ENCODE results near the gene PNPLA2.

The PNPLA2 gene

DNA sequence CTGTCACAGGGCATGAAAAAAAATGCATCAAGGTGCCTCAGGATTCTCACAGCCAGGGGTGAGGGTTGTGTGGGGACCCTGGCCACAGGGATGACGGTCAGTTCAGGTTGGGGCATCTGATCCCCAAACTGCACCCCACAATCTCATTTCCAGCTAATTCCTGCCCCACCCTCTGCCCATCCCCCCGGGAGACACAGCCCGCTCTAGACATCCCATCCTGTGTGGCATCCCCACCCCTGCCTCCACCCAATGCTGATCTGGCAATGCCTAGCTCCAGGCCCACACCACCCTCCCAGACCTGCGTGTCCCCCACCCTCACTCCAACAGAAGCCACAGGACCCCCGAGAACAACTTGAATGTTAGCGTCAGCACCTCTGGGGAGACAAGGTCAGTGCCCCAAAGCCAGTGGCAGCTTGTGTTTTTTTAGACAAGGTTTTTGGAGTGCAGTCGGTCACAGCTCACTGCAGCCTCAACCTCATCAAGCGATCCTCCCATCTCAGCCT is 49.2 kb downstream of the PNPLA2 start:
- H3K9me3 ChIP-seq, result no peaks in the 10 kb centered on the region
- no peak for DNase-seq
- H3K4me3 ChIP-seq (ENCODE audit: low read depth, low read length), result no peak overlapping the region
- no peaks in the 10 kb centered on the region; the same call in 1 of the 2 replicates for H3K36me3 ChIP-seq
- H3K4me1 ChIP-seq, result no peaks in the 10 kb centered on the region
- no peaks in the 10 kb centered on the region for H3K27me3 ChIP-seq
- TF ChIP-seq, protein P1, sequence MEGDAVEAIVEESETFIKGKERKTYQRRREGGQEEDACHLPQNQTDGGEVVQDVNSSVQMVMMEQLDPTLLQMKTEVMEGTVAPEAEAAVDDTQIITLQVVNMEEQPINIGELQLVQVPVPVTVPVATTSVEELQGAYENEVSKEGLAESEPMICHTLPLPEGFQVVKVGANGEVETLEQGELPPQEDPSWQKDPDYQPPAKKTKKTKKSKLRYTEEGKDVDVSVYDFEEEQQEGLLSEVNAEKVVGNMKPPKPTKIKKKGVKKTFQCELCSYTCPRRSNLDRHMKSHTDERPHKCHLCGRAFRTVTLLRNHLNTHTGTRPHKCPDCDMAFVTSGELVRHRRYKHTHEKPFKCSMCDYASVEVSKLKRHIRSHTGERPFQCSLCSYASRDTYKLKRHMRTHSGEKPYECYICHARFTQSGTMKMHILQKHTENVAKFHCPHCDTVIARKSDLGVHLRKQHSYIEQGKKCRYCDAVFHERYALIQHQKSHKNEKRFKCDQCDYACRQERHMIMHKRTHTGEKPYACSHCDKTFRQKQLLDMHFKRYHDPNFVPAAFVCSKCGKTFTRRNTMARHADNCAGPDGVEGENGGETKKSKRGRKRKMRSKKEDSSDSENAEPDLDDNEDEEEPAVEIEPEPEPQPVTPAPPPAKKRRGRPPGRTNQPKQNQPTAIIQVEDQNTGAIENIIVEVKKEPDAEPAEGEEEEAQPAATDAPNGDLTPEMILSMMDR (IDR thresholded peaks at IDR 0.05; ENCODE audit: low read depth, low read length), result no peak

DNA sequence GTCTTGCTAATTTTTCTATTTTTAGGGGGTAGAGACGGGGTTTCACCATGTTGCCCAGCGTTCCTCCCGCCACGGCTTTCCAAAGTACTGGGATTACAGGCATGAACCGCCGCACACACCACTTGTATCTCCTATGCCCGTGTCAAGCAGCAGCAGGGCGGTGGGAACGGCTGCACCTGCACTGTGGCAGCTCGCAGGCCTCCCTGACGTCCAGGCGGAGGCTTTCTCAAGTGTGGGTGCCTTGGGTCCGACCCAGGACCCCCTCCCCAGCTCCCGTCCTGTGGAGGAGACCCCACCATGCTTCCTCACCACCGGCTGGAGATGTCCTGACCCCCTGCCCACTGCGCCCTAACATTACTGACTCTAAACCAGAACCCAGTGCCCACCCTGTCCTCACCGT is 49.7 kb downstream of the PNPLA2 start:
- TF ChIP-seq, protein P1 (IDR thresholded peaks at IDR 0.05; ENCODE audit: low read depth, low read length), result no peak
- no peak overlapping the region for H3K4me3 ChIP-seq (ENCODE audit: low read depth, low read length)
- no peaks in the 10 kb centered on the region for H3K4me1 ChIP-seq
- H3K27me3 ChIP-seq, result no peaks in the 10 kb centered on the region
- no peak for DNase-seq
- no peaks in the 10 kb centered on the region for H3K9me3 ChIP-seq
- H3K36me3 ChIP-seq, result no peaks in the 10 kb centered on the region; the same call in 1 of the 2 replicates

DNA sequence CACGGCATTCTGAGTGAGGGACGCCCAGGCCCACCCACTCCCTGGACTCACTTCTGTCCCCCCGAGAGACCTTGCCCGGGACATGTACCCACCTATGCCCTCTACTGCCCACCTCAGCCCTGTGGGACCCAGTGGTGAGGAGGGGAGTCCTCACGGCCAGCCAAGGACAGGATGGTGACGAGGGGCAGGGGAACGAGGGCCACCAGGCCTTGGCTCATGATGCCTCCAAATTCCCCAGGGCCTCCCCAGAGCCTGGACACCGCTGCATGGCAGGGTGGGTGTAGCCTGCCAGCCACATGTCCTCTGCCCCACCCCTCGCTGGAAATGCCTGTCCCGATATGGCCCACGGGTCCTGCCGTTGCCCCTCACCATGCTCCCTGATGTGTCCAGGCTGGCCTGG is 50.1 kb downstream of the PNPLA2 start:
- no peak for DNase-seq
- Histone ChIP-seq H3K4me3 (ENCODE audit: low read depth, low read length) (no peak overlapping the region), H3K4me1 (no peaks in the 10 kb centered on the region), H3K36me3 (no peaks in the 10 kb centered on the region; the same call in 1 of the 2 replicates), H3K27me3 (no peaks in the 10 kb centered on the region), H3K9me3 (no peaks in the 10 kb centered on the region)
- TF ChIP-seq, protein P1 (IDR thresholded peaks at IDR 0.05; ENCODE audit: low read depth, low read length), result no peak

DNA sequence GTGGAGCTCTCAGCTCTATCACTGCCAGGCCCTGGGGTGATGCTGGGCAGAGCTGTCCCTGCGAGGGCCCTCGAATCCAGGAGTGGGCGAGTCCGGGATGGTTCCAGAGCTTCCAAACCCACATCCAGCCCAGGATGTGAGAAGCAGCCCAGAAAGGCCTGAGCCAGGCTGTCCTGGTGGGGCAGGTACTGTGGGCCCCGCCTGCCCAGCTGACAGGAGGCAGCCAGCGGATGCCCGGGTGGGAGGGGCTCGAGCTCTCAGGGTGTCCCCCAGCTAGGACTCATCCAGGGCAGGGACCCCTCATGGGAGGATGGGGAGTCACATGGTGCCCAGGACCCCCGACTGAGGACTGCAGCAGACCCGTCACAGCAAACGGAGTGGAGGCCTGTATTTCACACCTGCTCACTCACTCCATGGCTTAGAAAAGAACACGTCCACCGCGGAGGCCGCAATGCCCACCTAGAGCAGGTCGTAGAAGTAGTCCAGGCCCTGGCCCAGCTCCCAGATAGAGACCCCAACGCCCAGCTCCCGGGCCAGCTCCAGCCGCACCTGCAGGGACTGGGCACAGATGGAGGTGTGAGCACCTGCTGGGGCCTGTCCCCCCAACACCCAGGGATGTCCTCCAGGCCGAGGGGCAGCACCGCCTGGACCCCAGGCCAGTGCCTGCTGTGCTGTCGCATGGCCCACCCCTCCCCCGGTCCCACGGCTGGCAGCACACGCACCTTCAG is 50.8 kb downstream of the PNPLA2 start:
- no peaks in the 10 kb centered on the region for H3K4me1 ChIP-seq
- H3K36me3 ChIP-seq, result no peaks in the 10 kb centered on the region; the same call in 1 of the 2 replicates
- DNase-seq, result no peak
- TF ChIP-seq, protein P1 (IDR thresholded peaks at IDR 0.05; ENCODE audit: low read depth, low read length), result no peak
- no peaks in the 10 kb centered on the region for H3K9me3 ChIP-seq
- no peaks in the 10 kb centered on the region for H3K27me3 ChIP-seq
- no peak overlapping the region for H3K4me3 ChIP-seq (ENCODE audit: low read depth, low read length)

DNA sequence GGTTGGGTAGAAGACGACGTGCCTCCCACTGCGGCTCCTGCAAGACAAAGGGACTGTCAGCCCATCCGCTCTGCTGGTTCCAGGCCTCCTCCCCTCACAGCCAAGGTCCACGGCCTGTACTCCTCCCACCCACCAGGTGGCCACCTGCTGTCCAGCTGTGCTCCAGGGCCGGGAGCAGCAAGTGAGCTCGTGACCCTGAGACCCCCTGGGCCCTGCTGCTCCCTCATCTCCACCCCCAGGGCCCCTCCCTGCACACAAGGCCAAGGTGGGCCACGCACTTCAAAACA is 51.4 kb downstream of the PNPLA2 start:
- H3K9me3 ChIP-seq, result no peaks in the 10 kb centered on the region
- H3K27me3 ChIP-seq, result no peaks in the 10 kb centered on the region

DNA sequence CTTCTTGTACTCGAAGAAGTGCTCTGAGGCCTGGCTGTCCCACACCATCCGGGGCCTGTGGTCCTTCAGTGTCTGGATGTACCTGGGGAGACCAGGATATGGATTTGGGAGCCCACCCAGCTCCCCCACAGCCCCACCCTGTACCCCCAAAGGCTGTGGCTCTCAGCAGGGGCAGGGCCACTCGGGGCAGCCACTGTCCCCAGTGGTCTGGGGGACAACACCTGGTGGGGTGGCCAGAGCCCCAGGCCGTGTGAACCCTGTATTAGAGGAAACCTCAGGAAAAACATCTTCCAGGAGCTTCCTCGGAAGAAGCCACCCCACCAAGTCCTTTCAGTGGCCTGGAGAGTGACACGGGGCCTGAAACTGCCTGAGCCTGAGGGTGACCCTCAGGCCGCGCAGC is 51.7 kb downstream of the PNPLA2 start:
- H3K4me3 ChIP-seq (ENCODE audit: low read depth, low read length), result no peak overlapping the region
- H3K27me3 ChIP-seq, result no peaks in the 10 kb centered on the region
- no peak for DNase-seq
- no peaks in the 10 kb centered on the region for H3K4me1 ChIP-seq
- no peaks in the 10 kb centered on the region; the same call in 1 of the 2 replicates for H3K36me3 ChIP-seq
- no peaks in the 10 kb centered on the region for H3K9me3 ChIP-seq
- TF ChIP-seq, protein P1 (IDR thresholded peaks at IDR 0.05; ENCODE audit: low read depth, low read length), result no peak

More for the DNA sequence above, 51.4 kb downstream of the PNPLA2 start:
- H3K36me3 ChIP-seq, result no peaks in the 10 kb centered on the region; the same call in 1 of the 2 replicates
- TF ChIP-seq, protein P1 (IDR thresholded peaks at IDR 0.05; ENCODE audit: low read depth, low read length), result peak; percentile 17; the same call in 1 of the 2 replicates
- no peak overlapping the region for H3K4me3 ChIP-seq (ENCODE audit: low read depth, low read length)
- no peak for DNase-seq
- H3K4me1 ChIP-seq, result no peaks in the 10 kb centered on the region
